ENCODE measurements around the gene VAV1.

GRCh38 chr19:6773323-6773931 lies 919 bp downstream of the VAV1 start:
- TF ChIP-seq CTCF (IDR thresholded peaks at IDR 0.05; ENCODE audit: poor library complexity, severe bottlenecking) (no peak), TAF1 (IDR thresholded peaks at IDR 0.05; ENCODE audit: low read depth) (no peak), REST (IDR thresholded peaks at IDR 0.05; ENCODE audit: borderline replicate concordance) (no peak), EP300 (conservative IDR thresholded peaks at IDR 0.05; ENCODE audit: poor library complexity, severe bottlenecking) (no peak), POLR2AphosphoS5 (IDR thresholded peaks at IDR 0.05) (no peak), EZH2 (IDR thresholded peaks at IDR 0.05; ENCODE audit: borderline replicate concordance, insufficient read depth, low read length, poor library complexity, severe bottlenecking) (no peak), RAD21 (conservative IDR thresholded peaks at IDR 0.05) (no peak), SMC3 (conservative IDR thresholded peaks at IDR 0.05; ENCODE audit: poor library complexity) (no peak), MXI1 (conservative IDR thresholded peaks at IDR 0.05; ENCODE audit: poor library complexity, severe bottlenecking) (no peak)
